Stomach (tissue), 4 donors: ENCODE measurements around the gene DYNLT1.

Experiments used
- POLR2A ChIP-seq, 4 donors: fragments of 450-650 bp; IDR thresholded peaks; one replicate each; pipeline ENCODE4 v1.6.1; 2016; ENCODE audit warnings: antibody characterized with exemption in 4 of 4, control low read depth in 2 of 4, mild to moderate bottlenecking in 1 of 4, moderate library complexity in 1 of 4
- TF ChIP-seq, protein P1 (sequence below), 7 experiments: fragments of 450-650 bp in 4 of 7; fragments of 200-600 bp in 3 of 7; sonication (generic) in 3 of 7; IDR thresholded peaks; one replicate each; pipeline ENCODE4 v1.5.1; 2016 to 2019; ENCODE audit warnings: antibody characterized with exemption in 7 of 7, control low read depth in 2 of 7, mild to moderate bottlenecking in 1 of 7

DNA sequence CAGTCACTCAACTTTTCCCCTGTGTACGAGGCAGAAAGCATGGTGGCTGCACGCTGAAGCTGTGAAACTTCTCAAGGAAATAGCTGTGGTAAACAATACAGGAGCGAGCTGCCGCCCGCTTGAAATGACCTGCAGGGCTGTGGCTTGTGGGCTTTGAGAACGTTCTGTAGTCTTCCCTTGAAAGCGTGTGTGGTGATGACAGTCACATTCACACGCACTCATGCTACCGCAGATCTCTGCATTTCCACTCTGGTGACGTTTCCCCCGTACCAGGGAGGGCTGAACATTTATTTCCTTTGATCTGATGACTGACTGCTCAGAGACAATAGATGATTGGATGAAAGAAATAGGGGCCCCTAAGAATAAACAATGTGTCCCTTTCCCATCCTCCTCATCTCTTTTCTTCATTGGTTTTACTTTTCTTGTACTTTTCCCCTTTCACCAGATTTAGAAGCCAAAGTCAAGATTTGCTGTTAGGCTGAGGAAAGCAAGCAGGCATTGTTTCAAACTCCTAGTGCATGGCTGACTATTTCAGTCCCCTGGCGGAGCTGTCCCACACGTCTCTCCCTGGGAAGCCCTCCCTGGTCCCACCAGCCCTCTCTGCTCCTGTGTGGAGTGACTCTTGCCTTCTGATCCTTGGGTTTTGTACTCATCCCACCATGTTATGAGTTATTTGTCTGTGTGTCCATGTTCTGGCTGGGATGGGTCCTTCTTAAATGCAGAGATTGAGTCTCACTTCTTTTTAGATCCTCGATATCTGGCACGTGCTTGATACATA is 9.2 kb upstream of the DYNLT1 start:
- TF ChIP-seq, protein P1, sequence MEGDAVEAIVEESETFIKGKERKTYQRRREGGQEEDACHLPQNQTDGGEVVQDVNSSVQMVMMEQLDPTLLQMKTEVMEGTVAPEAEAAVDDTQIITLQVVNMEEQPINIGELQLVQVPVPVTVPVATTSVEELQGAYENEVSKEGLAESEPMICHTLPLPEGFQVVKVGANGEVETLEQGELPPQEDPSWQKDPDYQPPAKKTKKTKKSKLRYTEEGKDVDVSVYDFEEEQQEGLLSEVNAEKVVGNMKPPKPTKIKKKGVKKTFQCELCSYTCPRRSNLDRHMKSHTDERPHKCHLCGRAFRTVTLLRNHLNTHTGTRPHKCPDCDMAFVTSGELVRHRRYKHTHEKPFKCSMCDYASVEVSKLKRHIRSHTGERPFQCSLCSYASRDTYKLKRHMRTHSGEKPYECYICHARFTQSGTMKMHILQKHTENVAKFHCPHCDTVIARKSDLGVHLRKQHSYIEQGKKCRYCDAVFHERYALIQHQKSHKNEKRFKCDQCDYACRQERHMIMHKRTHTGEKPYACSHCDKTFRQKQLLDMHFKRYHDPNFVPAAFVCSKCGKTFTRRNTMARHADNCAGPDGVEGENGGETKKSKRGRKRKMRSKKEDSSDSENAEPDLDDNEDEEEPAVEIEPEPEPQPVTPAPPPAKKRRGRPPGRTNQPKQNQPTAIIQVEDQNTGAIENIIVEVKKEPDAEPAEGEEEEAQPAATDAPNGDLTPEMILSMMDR (IDR thresholded peaks at IDR 0.05) = no peak
- TF ChIP-seq POLR2A (IDR thresholded peaks at IDR 0.05) = no peak
